Camera-type eye (tissue), 1 donor: ENCODE data around the gene ZPLD1. TPM values are rescaled to one million over a fixed set of nuclear protein-coding genes. Genes with fewer than 3 reads are reported as not detected.

ENCODE experiments used
- total RNA-seq: library from RNA; depleted of rRNA; stranded (reverse); fragments of >200 nt; gene quantifications from one replicate; pipeline ENCODE4 v1.2.3, GENCODE V29; 2014

Gene ZPLD1
- 1.9 TPM for total RNA-seq

DNA sequence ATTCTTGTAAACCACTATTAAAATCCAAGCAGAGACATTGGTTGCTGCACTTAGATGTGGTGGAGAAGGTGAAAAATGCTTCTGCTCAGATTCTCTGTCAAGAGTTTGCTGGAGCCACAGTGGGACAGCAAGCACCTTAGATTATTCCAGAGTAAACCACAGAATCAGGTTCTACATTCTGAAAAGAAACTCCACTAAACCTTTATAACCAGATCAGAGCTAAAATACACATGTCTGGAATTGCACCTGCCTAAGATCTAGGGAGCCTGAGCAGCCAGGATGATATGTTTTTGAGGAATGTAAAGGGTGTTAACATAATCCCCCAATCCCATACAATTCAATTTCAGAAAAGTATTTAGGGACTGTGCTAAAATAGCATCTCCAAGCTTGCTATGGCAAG is at the start of gene ZPLD1:
Gene ZPLD1, plus strand, starts transcription at position 301 of the 400 bp plus-strand sequence. CDS start 3,473 bp downstream, outside the sequence.

